HG03558 (cell line): Measurements from ENCODE around the gene AGAP1.

Experiments
- ATAC-seq: cut with Tn5 transposase; IDR thresholded peaks from one replicate; pipeline ENCODE4 v1.9.1; 2021; ENCODE audit warnings: moderate number of reproducible peaks; ENCODE audit not compliant: unreplicated experiment; ENCODE audit errors: extremely low read depth

Gene AGAP1

DNA sequence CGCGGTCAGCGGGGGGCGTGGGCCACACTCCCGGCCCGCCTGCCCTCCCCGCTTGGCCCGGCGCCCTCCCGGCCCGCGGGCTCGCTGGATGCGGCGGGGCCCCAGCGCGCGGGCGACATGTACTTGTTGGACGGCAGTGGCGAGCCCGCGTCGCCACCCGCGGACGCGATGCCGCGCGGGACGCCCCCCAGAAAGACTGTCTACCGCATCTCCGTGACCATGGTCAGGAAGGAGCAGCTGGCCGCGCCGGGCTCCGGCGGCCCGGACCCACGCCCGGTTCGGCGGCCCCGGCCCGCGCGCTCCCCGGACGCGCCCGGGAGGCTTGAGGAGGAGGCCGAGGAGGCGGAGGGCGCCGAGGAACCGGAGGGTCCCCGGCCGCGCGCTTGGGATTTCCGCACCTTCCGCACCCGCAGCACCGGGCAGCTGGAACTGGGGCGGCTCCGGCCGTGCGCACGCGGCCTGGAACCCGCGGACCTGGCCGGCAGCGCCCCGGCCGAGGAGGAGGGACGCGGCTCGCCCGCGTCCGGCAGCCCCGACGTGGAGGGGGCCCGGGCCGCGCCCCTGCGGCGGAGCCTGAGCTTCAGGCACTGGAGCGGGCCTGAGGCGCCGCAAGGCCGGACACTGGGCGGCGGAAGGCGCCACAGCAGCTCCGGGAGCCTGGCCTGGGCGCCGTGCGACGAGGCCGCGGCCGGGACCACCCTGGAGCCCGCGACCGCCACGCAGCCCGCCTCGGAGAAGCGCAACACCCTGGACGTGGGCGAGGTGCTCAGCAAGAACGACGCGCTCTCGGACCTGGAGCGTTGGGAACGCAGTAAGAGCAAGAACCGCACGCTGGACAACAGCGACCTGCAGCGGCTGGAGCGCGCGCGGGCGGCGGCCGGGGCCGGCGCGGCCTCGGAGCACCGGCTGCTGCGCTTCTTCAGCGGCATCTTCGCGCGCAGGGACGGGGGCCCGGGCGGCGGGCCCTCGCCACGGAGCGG, 176.4 kb downstream of the AGAP1 start:
- no peak for ATAC-seq

DNA sequence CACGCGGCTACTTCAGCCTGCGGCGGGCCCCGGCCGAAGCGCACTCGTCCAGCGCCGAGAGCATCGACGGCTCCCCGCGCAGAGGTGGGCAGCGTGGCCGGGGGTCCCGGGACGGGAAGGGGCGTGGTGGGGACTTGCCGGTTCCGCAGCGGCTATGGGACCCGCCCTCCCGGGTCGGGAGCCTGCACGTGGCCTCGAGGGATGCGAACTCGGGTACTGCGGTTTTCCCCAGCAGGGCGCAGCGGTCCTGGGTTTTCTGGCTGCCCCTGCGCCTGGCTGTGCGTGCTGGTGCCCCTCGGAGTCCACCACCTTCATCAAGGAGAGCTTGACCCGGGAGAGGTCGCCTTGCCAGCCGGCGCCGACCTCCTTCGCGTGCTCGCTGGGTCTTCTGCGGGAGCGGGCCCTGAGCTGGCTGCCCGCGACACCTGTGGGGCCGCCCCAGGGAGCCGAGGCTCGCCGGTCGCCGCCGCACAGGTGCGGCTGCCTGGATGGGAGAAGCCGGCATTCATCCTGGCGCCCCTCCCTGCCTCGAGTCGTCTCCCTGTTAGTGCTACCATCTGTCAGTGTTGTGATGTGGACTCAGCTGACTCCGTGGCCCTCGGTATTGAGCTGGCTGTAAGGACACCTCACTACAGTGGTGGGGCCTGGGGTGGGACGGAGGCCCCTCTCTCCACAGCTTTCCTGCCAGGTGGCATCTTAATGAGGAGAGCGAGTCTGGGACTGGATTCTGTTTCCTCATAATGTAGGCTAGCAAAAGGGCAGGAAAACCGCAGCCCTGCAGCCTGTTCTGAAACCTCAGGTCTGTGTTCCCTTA, 177.3 kb downstream of the AGAP1 start:
- no peak for ATAC-seq

GRCh38 chr2:235672720-235673119, 178.9 kb downstream of the AGAP1 start:
- ATAC-seq, result no peak

DNA sequence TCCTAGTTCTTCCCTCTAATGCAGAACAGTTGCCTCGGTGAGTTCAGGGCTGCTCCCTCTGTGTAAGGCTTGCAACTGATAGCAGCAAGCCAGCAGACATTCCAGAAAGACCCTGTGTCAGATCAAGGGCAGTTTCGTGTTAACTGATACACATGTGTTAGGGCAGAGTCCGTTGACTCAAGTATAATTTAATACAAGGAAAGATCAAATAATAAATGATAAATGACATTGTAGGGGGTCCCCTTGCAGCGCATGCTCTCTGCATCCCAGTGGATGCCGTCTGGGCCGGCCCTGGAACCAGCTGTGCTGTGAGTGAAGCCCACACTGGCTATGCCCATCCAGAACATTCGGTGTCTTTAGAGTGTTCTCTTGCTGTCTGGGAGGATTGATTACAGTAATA, 180.3 kb downstream of the AGAP1 start:
- no peak for ATAC-seq

DNA sequence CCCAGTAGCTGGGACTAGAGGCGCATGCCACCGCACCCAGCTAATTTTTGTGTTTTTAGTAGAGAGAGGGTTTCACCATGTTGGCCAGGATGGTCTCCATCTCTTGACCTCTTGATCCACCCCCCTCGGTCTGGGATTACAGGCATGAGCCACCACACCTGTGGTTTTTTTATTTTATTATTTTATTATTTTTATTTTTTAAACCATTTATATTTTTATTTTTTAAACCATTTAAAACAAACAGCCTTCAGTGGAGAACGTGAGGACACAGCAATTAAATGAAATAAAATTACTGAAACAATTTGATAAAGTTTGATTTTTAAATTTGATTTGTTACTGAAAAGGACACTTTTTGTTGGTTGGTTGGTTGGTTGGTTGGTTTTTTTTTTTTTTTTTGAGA, 181.0 kb downstream of the AGAP1 start:
- no peak for ATAC-seq

- ATAC-seq, result no peak
Measured at GRCh38 chr2:235675678-235676535, 182.1 kb downstream of the AGAP1 start.

DNA sequence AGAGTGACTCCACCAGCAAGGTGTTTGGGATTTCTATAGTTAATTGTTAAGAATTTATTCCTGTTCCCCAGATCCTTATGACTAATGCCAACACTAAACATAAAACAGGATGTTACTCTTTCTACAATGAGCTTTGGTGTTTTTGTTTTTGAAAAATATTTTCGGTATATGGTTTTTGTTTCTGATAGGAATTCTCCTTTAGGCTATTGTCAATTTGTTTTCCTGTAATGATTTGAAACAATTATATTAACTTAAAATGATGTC, 182.6 kb downstream of the AGAP1 start:
- no peak for ATAC-seq

GRCh38 chr2:235677276-235677788, 183.5 kb downstream of the AGAP1 start:
- no peak for ATAC-seq

DNA sequence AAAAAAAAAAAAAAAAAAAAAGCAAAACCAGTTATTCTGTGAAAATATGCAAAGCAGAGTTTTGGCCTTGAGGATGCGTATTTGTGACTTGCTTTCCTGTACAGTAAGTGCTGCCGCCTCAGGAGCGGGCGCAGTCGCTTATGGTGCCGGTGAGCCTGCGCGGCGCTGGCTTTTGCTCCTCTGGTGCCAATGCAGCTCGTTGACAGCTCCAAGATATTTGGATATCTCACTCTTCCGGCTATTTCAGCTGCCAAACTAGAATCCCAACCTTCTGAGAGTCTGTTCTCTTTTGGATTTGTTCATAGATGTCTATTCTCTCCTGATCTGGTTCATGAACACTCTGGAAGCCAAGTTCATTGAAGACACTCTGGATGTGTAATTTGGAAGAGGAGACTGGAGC, 184.1 kb downstream of the AGAP1 start:
- ATAC-seq, result no peak

GRCh38 chr2:235678712-235679111, 184.9 kb downstream of the AGAP1 start:
- ATAC-seq, result no peak

- no peak for ATAC-seq
Measured at GRCh38 chr2:235679471-235679870, 185.6 kb downstream of the AGAP1 start.

GRCh38 chr2:235685024-235685721, 191.3 kb downstream of the AGAP1 start:
- ATAC-seq, result no peak

DNA sequence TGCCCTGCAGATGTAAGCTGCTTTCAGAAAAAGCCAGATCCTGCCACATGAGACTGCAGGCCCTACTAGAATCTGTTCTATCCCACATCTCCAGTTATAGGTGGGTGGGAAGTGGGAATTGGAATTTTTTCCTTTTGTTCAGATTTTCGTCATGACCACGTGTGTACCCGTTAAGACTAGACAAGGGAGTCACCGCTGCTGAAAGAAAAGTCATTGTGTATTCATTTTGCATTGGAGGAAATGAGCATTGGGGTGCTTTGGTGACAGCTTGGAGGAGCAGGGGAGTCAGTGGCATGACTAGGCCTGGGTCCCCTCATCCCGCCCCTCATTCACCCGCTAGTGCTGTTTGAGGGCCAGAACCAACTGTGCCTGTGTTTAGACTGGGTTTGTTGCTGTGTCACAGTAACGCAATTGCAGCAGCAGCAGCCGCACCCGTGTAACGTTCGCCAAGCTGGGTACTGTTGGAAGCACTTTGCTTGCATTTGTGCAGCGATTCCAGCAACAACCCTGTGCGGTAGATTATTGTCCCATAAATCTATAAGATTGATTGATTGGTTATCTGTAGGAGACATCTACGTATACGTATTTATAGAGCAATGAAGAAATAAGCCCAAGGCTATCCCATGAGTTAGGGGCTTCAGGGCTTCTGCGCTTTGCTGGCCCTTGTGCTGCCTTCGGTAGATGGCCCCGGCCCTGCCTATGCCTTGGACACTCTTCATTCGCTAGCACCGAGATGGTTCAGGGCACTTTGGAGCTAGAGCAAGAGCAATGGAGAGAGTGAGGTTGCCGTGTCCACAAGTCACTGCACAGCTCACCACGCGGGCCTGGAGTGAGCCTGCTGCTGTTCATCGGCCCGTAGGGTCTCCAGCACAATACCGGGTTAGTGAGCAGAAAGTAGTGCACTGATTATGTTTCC, 194.9 kb downstream of the AGAP1 start:
- ATAC-seq, result no peak

- ATAC-seq, result no peak
Measured at GRCh38 chr2:235689427-235689853, 195.6 kb downstream of the AGAP1 start.

GRCh38 chr2:235690082-235690808, 196.4 kb downstream of the AGAP1 start:
- no peak for ATAC-seq

DNA sequence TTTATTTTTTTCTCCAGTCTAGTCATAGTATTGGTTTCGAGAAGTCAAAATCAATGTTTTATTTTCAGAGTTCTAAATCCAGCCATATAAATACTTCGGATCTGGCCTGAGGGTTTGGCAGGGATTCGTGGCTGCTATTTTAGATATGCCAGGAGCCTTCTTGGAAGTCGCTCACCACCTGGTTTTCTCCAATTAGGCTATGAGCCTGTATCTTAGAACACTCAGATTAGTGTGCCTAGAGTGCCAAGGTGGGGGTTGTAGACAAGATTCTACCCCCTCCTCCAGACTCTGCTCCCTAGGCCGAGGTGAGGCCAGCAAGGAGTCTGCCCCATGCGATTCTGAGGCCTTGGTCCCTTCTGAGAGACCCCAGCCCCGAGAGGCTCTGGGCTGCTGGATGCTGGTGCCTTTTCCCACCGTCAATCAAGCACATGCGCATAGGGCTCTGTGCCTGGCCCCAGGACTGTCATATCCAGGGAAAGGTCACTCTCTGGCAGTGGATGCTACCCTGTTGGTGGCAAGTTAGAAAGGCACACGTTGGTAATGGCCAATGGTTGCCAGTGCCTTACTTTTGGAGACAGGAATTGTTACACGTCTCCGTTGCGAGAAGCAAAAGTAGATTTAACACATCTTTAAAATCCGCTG, 197.1 kb downstream of the AGAP1 start:
- no peak for ATAC-seq

DNA sequence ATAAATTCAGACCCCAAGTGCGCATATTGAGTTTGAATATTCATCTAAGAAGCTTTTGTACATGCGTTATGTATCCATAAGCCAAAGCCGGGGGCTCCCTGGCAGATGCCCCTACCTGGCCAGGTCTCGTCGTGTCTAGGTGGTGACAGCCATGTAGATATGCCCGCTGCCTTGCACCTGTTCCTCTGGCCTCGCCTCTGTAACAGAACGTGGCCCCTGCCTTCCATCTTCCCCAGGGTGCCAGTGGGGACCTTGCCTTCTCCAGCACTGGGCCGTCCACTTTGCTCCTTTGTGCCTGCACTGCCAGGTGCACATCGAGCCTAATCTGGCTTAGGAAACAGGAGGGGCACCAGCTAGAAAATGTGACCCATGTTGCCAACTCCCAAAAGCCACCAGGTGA, 198.2 kb downstream of the AGAP1 start:
- ATAC-seq, result no peak
